Measurements from ENCODE around the gene EMILIN2.

EMILIN2 gene

GRCh38 chr18:2883076-2883735 is 36.4 kb downstream of the EMILIN2 start:
- no peak for DNase-seq
- Histone ChIP-seq H3K27ac (no peak overlapping the region), H3K36me3 (replicated peaks) (no peaks in the 10 kb centered on the region), H3K27me3 (replicated peaks) (no peaks in the 10 kb centered on the region), H3K4me3 (ENCODE audit: low read depth, low read length) (no peak overlapping the region)
- in situ Hi-C loops (cut with HindIII; ENCODE audit: low pct_ligation_motif_present, low sequenced_read_pairs), result no loop called here
- TF ChIP-seq, protein P1, sequence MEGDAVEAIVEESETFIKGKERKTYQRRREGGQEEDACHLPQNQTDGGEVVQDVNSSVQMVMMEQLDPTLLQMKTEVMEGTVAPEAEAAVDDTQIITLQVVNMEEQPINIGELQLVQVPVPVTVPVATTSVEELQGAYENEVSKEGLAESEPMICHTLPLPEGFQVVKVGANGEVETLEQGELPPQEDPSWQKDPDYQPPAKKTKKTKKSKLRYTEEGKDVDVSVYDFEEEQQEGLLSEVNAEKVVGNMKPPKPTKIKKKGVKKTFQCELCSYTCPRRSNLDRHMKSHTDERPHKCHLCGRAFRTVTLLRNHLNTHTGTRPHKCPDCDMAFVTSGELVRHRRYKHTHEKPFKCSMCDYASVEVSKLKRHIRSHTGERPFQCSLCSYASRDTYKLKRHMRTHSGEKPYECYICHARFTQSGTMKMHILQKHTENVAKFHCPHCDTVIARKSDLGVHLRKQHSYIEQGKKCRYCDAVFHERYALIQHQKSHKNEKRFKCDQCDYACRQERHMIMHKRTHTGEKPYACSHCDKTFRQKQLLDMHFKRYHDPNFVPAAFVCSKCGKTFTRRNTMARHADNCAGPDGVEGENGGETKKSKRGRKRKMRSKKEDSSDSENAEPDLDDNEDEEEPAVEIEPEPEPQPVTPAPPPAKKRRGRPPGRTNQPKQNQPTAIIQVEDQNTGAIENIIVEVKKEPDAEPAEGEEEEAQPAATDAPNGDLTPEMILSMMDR (IDR thresholded peaks at IDR 0.05; ENCODE audit: low read depth, low read length, missing control alignments), result no peak

GRCh38 chr18:2884706-2885285 is 38.0 kb downstream of the EMILIN2 start:
- TF ChIP-seq, protein P1 (IDR thresholded peaks at IDR 0.05; ENCODE audit: low read depth, low read length, missing control alignments), result no peak
- H3K4me3 ChIP-seq (ENCODE audit: low read depth, low read length), result no peak overlapping the region
- H3K36me3 ChIP-seq (replicated peaks), result no peaks in the 10 kb centered on the region
- in situ Hi-C loops (cut with HindIII; ENCODE audit: low pct_ligation_motif_present, low sequenced_read_pairs), result no loop called here
- H3K27me3 ChIP-seq (replicated peaks), result no peaks in the 10 kb centered on the region
- no peak for DNase-seq
- no peak overlapping the region for H3K27ac ChIP-seq

DNA sequence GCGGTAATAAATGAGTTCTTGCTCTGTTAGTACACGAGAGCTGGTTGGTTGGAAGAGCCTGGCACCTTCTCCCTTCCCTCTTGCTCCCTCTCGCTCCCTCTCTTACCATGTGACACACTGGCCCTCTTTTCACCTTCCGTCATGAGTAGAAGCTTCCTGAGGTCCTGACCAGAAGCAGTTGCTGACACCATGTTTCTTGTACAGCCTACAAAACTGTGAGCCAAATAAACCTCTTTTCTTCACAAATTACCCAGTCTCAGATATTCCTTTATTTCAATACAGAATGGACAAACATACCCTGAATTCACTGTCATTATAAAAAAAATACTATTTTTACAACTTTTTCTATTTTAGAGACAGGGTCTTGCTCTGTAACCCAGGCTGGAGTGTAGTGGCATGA is 40.7 kb downstream of the EMILIN2 start:
- Histone ChIP-seq H3K36me3 (replicated peaks) (no peaks in the 10 kb centered on the region), H3K27me3 (replicated peaks) (no peaks in the 10 kb centered on the region), H3K4me3 (ENCODE audit: low read depth, low read length) (no peak overlapping the region), H3K27ac (no peak overlapping the region)
- in situ Hi-C loops (cut with HindIII; ENCODE audit: low pct_ligation_motif_present, low sequenced_read_pairs), result no loop called here
- TF ChIP-seq, protein P1 (IDR thresholded peaks at IDR 0.05; ENCODE audit: low read depth, low read length, missing control alignments), result no peak
- DNase-seq, result no peak

DNA sequence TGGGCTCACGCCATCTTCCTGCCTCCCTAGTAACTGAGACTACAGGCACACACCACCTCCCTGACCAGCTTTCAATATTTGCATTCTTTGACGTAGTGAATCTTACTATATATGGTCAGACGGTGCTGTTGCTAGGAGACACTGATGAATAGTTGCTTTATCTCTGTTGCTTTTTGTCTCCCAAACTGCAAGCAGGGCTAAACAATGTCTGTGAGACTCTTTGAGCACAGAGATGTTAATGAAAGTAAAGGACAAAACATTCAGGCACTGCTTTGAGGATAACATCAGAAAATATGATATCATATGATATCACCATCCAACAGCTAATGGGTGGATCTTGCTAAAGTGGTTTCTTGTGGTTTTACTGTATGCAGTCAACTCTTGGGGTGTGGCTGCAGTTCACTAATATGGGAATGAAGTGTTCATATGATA is 43.0 kb downstream of the EMILIN2 start:
- no peak overlapping the region for H3K4me3 ChIP-seq (ENCODE audit: low read depth, low read length)
- H3K27ac ChIP-seq, result no peak overlapping the region
- DNase-seq, result peak; percentile 62
- no peaks in the 10 kb centered on the region for H3K27me3 ChIP-seq (replicated peaks)
- TF ChIP-seq, protein P1 (IDR thresholded peaks at IDR 0.05; ENCODE audit: low read depth, low read length, missing control alignments), result no peak
- no peaks in the 10 kb centered on the region for H3K36me3 ChIP-seq (replicated peaks)
- in situ Hi-C loops (cut with HindIII; ENCODE audit: low pct_ligation_motif_present, low sequenced_read_pairs), result no loop called here

- Histone ChIP-seq H3K27ac (no peak overlapping the region), H3K27me3 (replicated peaks) (no peaks in the 10 kb centered on the region)
Observed at GRCh38 chr18:2890606-2891005, 43.8 kb downstream of the EMILIN2 start.

More at GRCh38 chr18:2890606-2891005, 43.8 kb downstream of the EMILIN2 start:
- in situ Hi-C loops (cut with HindIII; ENCODE audit: low pct_ligation_motif_present, low sequenced_read_pairs), result no loop called here
- TF ChIP-seq, protein P1 (IDR thresholded peaks at IDR 0.05; ENCODE audit: low read depth, low read length, missing control alignments), result no peak
- no peaks in the 10 kb centered on the region for H3K36me3 ChIP-seq (replicated peaks)
- no peak for DNase-seq
- no peak overlapping the region for H3K4me3 ChIP-seq (ENCODE audit: low read depth, low read length)
